ENCODE data around the gene ZNF774.

GRCh38 chr15:90407871-90408317 lies 55.8 kb downstream of the ZNF774 start:
- TF ChIP-seq PBX3 (CRISPR knock-in tag; IDR thresholded peaks at IDR 0.05) (no peak), ZNF10 (tag by site-specific recombination; IDR thresholded peaks at IDR 0.05) (no peak), ZNF324 (tag by site-specific recombination; IDR thresholded peaks at IDR 0.05) (no peak), CTCF (tag by site-specific recombination; IDR thresholded peaks at IDR 0.05) (no peak), ZNF394 (tag by site-specific recombination; IDR thresholded peaks at IDR 0.05; ENCODE audit: borderline replicate concordance) (no peak), GLIS2 (tag by site-specific recombination; IDR thresholded peaks at IDR 0.05) (no peak), ZNF121 (tag by site-specific recombination; IDR thresholded peaks at IDR 0.05) (no peak), ZNF560 (tag by site-specific recombination; IDR thresholded peaks at IDR 0.05; ENCODE audit: borderline replicate concordance) (no peak), KLF1 (tag by site-specific recombination; IDR thresholded peaks at IDR 0.05) (no peak), ZNF18 (tag by site-specific recombination; IDR thresholded peaks at IDR 0.05) (no peak), YY1 (tag by site-specific recombination; IDR thresholded peaks at IDR 0.05) (no peak)
